ENCODE data around the gene PIK3R1.

The PIK3R1 gene

DNA sequence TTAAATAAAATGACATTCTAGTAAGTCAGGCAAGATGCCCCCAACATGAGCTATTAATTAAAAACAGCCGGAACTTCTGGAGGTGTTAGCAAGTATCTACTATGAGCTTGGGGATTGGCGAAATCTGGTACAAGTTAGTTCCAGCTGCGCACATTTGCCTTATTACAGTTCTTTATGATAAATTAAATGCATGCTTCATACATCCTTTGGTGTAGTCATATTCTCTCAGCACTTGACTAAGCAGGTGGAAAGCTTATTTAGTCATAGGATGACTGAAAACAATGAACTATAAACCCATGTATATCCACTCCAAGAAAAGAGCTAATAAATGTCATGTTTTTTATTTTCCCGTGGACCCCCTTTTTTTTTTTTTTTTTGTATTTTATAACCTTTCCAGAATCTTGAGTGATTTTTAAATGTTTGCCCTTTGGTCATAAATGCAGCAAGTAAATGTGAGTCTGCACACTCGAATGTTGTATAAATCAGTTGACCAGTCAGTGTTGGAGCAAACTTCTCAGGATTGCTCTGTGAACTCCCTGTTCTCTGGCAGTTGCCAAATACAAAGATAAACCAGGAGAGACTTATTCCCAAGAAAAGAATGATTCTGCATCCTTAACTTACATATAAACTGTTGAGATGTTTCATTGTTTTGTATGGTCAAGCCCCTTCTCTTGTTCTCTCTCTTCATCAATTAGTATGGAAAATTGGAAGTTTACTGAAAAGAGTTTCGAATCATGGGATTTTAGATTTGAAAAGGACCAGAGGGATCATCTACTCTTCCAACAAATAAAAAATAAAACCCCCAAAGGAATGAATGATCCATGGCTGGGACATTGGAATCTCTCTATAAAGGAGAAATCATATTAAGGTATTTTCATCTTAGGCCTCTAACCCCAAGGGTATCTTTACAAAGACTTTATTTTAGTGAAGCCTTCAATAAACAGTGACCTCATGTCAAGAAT lies 38.3 kb downstream of the PIK3R1 start:
- no peak for DNase-seq

DNA sequence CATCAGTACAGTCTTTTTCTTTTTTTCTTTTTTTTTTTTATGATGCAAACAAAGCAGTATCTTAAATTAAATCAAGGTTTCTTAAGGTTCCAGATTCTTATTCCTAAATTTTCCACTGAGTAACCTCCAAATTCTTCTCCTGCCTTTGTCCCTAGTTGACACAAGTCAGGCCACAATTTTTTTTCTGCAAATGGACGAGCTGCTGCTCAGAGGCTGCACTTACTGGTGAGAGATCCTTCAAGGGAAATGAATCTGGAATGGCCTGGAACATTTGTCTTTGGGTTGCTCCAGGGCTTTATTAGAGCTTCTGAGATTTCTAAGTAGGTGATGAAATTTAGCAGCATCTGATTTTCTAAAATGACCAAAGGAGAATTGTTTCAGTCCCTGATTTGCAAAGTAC lies 39.3 kb downstream of the PIK3R1 start:
- no peak for DNase-seq

DNA sequence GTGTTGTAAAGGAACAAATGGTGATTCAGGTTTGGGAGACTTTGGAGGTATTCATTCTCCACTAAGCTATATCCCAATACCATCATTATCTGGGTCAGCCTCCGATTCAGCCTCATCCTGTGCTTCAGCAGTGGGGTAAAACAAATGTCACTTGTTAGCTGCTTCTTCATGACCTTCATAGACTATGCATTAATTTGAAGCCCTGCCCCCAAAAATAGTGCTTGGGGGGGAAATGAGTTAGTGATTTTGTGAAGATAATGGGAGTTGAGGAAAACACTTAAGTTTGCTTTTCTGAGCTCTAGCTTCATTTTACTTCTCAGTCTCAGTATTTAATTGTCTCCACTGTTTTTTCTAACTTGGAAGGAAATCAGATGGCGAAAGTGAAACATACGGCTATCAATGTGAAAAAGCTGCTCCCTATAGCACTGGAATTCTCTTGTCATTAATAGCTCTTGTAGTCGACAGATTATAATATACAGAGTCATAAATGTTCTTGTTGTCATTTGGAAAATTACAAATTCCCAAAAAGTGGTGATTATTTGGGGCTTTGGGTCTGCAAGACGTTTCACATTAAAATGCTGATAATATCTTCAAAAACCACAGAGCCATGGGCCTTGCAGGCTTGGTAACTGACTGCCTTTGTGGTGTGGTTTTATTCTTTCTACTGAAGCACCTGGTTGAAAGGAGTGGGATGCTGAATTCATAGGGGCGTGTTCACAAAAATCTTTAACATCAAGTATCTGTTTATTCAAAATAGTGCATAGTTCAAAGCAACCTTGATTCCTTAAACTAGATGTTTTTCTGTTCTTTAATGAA lies 40.0 kb downstream of the PIK3R1 start:
- DNase-seq: no peak

- DNase-seq: no peak
Measured at GRCh38 chr5:68257210-68257609, 41.7 kb downstream of the PIK3R1 start.

DNA sequence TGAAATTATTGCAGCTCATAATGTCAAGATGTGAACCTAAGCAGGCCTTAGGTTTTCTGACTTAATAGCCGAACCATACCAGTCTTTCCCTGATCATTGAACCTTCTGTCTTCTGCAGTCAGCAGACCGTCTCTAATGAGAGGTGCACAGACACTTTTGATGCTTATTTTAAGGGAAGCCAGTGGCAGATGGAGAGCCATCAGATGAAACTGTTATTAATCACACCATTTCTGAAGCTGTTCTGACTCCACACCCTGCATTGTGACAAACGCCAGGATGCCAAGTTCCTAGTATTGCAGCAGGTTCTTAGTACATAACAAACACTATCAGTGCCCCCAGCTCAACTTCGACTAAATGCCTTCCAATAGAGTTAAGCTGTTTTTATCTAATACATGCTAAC lies 43.0 kb downstream of the PIK3R1 start:
- no peak for DNase-seq

- DNase-seq: no peak
Measured at GRCh38 chr5:68259700-68260099, 44.1 kb downstream of the PIK3R1 start.

DNA sequence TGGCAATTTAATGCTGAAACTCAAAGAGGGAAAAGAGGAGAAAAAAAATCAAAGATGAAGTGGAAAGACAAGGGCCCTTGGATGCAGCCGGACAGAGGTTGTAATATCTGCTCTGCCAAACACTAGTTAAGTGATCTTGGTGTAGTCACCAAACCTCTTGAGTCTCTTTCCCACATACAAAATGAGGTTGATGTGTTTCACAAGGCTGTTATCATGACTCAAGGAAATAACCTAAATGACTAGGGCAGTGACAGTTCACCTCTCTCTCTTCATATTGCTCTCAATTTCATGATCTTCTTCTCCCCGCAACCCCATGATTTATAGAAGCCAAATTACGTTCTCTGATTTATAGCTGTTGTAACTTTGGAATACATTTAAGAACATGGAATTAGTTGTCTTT lies 44.9 kb downstream of the PIK3R1 start:
- DNase-seq: no peak

- no peak for DNase-seq
Measured at GRCh38 chr5:68261169-68261568, 45.6 kb downstream of the PIK3R1 start.

DNA sequence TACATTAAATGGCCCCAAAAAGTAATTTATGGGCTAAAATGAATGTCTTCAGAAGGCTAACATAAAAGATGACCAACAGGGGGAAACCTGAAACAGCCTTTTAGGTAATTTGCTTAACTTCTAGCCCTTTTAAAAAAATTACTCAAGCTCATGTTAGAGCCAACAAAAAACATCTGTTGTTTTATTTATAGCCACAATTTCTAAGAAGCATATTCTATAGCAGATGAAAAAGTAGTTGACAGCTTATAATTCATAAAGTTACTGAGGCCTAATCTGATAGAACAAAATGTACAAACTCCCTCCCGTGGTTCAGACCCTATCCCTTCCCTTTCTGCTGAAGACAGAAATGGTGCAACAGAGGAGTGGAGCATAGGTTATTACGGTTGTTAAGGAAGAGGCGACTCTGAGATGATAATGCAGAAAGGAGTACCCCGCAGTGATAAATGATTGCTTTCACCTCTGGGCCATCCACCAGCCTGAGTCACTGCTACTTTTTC lies 46.1 kb downstream of the PIK3R1 start:
- no peak for DNase-seq

- DNase-seq: no peak
Measured at GRCh38 chr5:68264024-68264956, 48.7 kb downstream of the PIK3R1 start.

- DNase-seq: no peak
Measured at GRCh38 chr5:68265347-68265746, 49.8 kb downstream of the PIK3R1 start.

DNA sequence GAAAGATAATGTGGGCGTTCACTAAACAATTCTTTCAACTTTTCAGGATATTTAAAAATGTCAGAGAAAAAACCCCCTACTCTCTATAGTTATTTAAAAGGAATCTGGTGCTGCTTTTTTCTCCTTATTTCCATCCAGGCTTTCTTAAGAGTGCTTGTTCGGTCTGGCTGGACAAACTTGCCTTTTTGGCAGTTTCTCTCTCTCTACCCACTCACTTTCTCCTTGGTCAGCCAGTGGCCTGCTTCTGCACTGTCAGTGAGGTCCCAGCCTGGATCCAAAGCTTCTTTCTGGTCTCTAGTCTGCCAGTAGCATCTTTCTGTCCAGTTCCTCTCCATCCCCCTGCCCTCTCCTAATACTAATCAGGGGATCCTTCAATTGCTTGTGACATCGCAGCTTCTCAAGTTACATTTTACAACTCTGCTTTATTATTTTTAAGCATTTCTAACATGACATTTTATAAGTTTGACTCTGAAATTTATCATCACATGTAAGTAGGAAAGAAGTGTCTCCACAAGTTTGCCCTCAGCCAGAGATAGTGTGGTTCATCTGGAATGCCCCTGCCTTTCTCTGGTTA lies 50.4 kb downstream of the PIK3R1 start:
- DNase-seq: no peak

DNA sequence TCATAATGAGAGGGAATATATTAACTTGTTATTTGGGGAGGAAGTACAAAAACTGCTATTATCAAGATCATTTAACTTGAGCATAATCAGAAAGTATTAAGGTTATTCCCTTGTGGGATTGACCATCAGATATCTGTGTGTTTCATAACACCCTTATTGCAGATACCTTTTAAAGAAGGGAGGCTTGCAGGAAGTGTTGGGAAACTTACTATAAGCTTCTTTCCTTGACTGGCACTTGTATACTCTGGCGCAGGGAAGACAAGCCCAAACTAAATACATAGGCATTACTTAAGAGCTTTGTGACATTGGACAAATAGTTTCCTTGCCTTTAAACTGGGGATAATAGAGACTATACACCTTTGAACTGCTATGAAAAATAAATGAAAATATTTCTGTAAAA lies 50.9 kb downstream of the PIK3R1 start:
- DNase-seq: no peak

DNA sequence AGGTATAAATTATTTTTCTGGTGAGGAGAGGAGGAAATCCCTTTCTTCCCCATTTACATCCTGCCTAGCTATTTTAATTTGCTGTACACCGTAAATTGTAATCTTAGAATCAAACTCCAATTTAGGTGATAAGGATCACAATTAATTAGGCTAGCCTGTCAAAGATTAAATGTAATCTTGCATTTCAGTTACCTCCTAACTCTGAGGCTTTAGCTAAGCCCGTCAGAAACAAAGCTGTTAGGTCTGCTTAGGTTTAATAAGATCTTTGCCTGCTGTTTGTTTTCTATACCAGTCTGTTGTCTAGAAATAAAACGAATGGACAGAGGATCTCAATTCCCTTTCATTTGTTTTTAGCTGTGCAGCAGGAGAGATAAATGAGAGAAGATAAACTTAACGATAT lies 51.5 kb downstream of the PIK3R1 start:
- DNase-seq: no peak

GRCh38 chr5:68268101-68268851 lies 52.7 kb downstream of the PIK3R1 start:
- no peak for DNase-seq

- DNase-seq: no peak
Measured at GRCh38 chr5:68268852-68269130, 53.2 kb downstream of the PIK3R1 start.

DNA sequence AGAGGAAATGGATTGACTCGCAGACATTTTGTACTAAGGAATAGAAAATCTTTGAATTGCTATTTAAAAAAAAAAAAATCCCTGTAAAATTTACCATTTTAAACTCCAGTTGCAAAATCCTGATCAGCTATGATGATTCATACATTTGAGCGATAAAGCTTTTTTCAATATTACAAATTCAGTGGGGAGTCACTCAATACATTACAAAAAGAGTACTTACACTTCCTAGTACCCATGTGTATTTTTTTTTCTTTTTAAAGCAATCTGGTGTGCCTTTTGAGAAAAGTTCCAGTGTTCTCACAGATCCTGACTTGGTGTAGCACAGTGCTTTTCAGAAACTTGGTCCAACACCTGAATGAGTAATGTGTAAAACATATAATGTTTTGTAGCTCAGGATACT lies 54.3 kb downstream of the PIK3R1 start:
- DNase-seq: no peak

DNA sequence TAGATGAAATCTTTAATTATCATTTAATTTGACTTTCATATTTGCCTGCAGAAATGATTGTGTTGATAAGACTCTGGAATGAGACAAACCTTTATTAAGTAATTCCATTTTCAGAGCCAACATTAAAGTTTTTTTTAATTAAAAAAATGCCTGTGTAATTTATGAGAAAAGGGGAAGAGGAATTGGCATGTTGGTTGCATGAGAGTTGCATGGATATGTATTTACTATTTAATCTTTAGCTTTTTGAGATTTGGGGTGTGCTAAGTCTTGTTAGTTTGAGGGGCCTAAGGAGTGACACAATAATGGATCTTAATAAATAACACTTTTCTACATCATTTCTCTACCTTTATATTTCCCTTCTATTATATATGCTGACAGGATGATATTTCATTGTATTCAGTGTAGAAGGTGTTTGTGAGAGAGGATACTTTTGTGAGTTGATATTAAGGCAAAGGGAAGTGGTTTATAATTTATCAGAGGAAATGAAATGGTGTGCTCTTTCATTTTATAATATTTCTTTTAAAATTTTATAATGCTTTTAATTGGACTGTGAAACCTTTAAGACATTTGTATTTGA lies 54.9 kb downstream of the PIK3R1 start:
- no peak for DNase-seq

- no peak for DNase-seq
Measured at GRCh38 chr5:68271124-68271523, 55.6 kb downstream of the PIK3R1 start.

DNA sequence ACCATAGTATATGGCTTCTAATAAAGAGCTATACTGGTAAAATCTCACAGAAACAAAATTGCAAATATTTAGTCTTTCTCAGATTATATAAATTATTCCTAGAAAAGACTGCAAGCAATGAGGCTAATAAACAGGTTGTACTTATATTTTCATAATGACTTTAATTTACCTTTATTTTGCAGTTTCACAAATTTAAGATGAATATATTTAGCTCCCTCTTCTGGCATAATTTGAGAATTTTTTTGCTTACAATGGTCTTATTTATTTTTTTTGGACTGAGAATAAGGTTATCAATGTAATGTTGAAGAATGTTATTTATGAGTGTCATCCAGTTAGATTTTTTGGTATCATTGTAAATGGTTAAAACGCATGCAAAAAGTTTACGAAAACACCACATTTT lies 56.7 kb downstream of the PIK3R1 start:
- no peak for DNase-seq

DNA sequence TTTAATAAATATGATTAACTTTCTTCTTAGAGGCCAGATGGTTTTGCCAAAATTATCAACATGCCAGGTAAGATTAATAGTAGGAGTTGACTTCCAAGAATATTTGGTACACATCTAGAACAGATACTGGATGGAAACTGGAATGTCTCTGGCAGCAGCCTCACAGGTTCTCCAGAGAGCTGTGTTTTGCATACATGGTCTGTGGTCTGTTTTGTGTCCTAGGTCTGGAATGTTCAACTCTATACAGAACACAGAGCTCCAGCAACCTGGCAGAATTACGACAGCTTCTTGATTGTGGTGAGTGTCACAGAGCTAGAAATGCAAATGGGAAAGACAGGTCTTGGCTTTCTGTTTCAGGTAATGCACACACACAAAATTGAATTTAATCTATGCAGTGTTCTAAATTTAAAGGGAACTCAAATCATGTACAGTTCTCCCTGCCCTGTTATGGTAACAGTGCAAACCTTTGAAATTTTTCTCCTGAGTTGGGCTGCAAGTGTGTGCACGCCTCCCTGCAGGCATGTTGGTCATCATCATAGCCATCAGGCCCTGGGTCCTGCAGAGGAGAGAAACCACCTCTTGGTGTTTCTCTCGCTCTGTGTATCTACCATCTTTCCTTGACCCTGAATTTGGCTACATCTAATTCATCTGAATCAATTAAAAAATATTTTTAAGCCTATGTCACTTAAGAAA lies 58.3 kb downstream of the PIK3R1 start:
- DNase-seq: no peak
